ENCODE data around the gene HMCN1.

GRCh38 chr1:186129758-186130157 lies 395.6 kb downstream of the HMCN1 start:
- TF ChIP-seq CTCF (IDR thresholded peaks at IDR 0.05) (no peak), SIN3A (IDR thresholded peaks at IDR 0.05; ENCODE audit: borderline replicate concordance, insufficient read depth, low read depth, low read length) (no peak)

Measured in Panc1 (cell line).